GM12892 (cell line): ENCODE data around the gene HSBP1L1.

ENCODE experiments used
- POLR2A ChIP-seq: IDR thresholded peaks from 2 replicates; pipeline ENCODE4 v1.6.1; 2011; ENCODE audit warnings: low read depth, low read length, control low read depth
- TAF1 ChIP-seq: IDR thresholded peaks from 2 replicates; pipeline ENCODE4 v1.6.1; 2011; ENCODE audit warnings: low read depth, mild to moderate bottlenecking, control low read depth, low read length, borderline replicate concordance

- TF ChIP-seq POLR2A: no peak
- no peak for TF ChIP-seq TAF1
These were observed 868 bp downstream of the HSBP1L1 start for GRCh38 chr18:79965119-79965902.
